Stomach (tissue), 9 donors: ENCODE measurements around the gene PDPK1. TPM values are rescaled to one million over a fixed set of nuclear protein-coding genes. Genes with fewer than 3 reads are reported as not detected.
A peak's percentile ranks its signal among the peaks of the same experiment; 100 is the strongest.
"Not testable (repeated sequence)": the region's sequence is repeated elsewhere in the genome, so short reads cannot be mapped to it uniquely, and the experiment has no call there.

Source experiments
- DNase-seq, 2 donors: peaks; one replicate each; pipeline versions ENCODE4 v3.0.0 to v3.0.0-alpha.2; 2013 to 2019
- H3K27ac ChIP-seq, 5 donors: fragments of 200-600 bp in 4 of 5; sonication (generic) in 4 of 5; one replicate each; pipeline ENCODE4 v1.5.1; 2013 to 2019; ENCODE audit warnings: mild to moderate bottlenecking in 1 of 5, moderate library complexity in 1 of 5
- H3K27me3 ChIP-seq, 3 donors: fragments of 200-600 bp; sonication (generic); one replicate each; pipeline ENCODE4 v1.5.1; 2017 to 2019; ENCODE audit warnings: mixed run types in 1 of 3
- H3K36me3 ChIP-seq, 4 donors: fragments of 200-600 bp; sonication (generic); 1 replicate in 3 of 4; 2 replicates in 1 of 4; pipeline ENCODE4 v1.5.1; 2016 to 2019
- H3K4me1 ChIP-seq, 4 donors: fragments of 200-600 bp; sonication (generic); one replicate each; pipeline ENCODE4 v1.5.1; 2016 to 2019
- H3K4me3 ChIP-seq, 4 donors: fragments of 200-600 bp; sonication (generic) in 3 of 4; one replicate each; pipeline ENCODE4 v1.5.1; 2016 to 2019; ENCODE audit warnings: mild to moderate bottlenecking in 1 of 4
- H3K9me3 ChIP-seq, 4 donors: fragments of 200-600 bp; sonication (generic); one replicate each; pipeline ENCODE4 v1.5.1; 2016 to 2019
- CTCF ChIP-seq, 7 experiments: fragments of 450-650 bp in 4 of 7; fragments of 200-600 bp in 3 of 7; sonication (generic) in 3 of 7; IDR thresholded peaks; one replicate each; pipeline ENCODE4 v1.5.1; 2016 to 2019; ENCODE audit warnings: antibody characterized with exemption in 7 of 7, control low read depth in 2 of 7, mild to moderate bottlenecking in 1 of 7
- WGBS, 5 donors: extraction: QIAGEN DNeasy Blood & Tissue Kit in 3 of 5; methylation state at CpG; one replicate each; pipeline versions ENCODE4 v1.1.5 to v1.1.7; 2013 to 2018; 5-methylcytosine and 5-hydroxymethylcytosine counted together
- intact Hi-C: fragments of 100-400 bp; cut with DNase I; formaldehyde crosslinking; loops from one replicate; pipeline ENCODE4 v1.15.1; 2023; ENCODE audit warnings: low total_unique reads
- polyA plus RNA-seq, 3 donors: library from polyadenylated mRNA; stranded (reverse); fragments of 200-250 nt; gene quantifications; one replicate each; pipeline ENCODE4 v1.2.3, GENCODE V29; 2013
- total RNA-seq, 5 donors: library from RNA; depleted of rRNA; stranded (reverse); fragments of >200 nt; gene quantifications; one replicate each; pipeline versions ENCODE4 v1.1.0 to v1.2.3, GENCODE V29; 2014 to 2016
- donor health status: healthy with polysubstance abuse.
- donor health status: Bipolar disorder and iron deficiency.
- donor health status: healthy.

The PDPK1 gene
- total and polyA plus RNA-seq, 8 donors: 7.0 to 86.9 (median 23.6) TPM

GRCh38 chr16:2539845-2540458 is 2.1 kb downstream of the PDPK1 start:
- intact Hi-C loops: loop anchor here (10.0 kb wide), 1 partner anchor 55 kb away; no protein-coding TSS in a partner anchor
- DNase-seq: peak in 1 of 2 donors; percentile 30
- Histone ChIP-seq H3K4me3 (peak overlapping the region in 2 of 4 donors; percentile 62 to 65), H3K27ac (peak overlapping the region in 2 of 5 donors; percentile 17 to 20), H3K4me1 (peaks cover 35 to 62% (median 48%) of the 10 kb centered on the region in 4 donors)
- TF ChIP-seq CTCF (IDR thresholded peaks at IDR 0.05): peak in 2 of 7 experiments; percentile 8 to 27
- not testable (repeated sequence) for H3K9me3 ChIP-seq, H3K36me3 ChIP-seq, H3K27me3 ChIP-seq
- 45 to 53% (median 46%) methylated on average over 14 of the region's 14 CpGs for WGBS, 5 donors

GRCh38 chr16:2540912-2541311 is 3.1 kb downstream of the PDPK1 start:
- H3K27me3 ChIP-seq, intact Hi-C loops, H3K36me3 ChIP-seq, DNase-seq, H3K4me3 ChIP-seq, H3K9me3 ChIP-seq: not testable (repeated sequence)
- Histone ChIP-seq H3K4me1 (peaks cover 35 to 63% (median 50%) of the 10 kb centered on the region in 4 donors), H3K27ac (peak overlapping the region in 1 of 5 donors; percentile 17)
- 52 to 100% (median 67%) methylated on average over 1 to 4 of the region's 4 CpGs for WGBS, 5 donors

- DNase-seq: peak in 1 of 2 donors; percentile 12
- H3K27ac ChIP-seq, H3K9me3 ChIP-seq, H3K36me3 ChIP-seq, H3K4me3 ChIP-seq, intact Hi-C loops, H3K27me3 ChIP-seq: not testable (repeated sequence)
- WGBS, 5 donors: 26 to 40% (median 38%) methylated on average over 4 to 6 of the region's 6 CpGs
- peaks cover 39 to 67% (median 51%) of the 10 kb centered on the region in 4 donors for H3K4me1 ChIP-seq
Observed at GRCh38 chr16:2541409-2541808, 3.6 kb downstream of the PDPK1 start.

GRCh38 chr16:2543771-2544170 is 6.0 kb downstream of the PDPK1 start:
- H3K4me3 ChIP-seq, H3K27me3 ChIP-seq, H3K9me3 ChIP-seq, DNase-seq, intact Hi-C loops, H3K36me3 ChIP-seq, H3K27ac ChIP-seq: not testable (repeated sequence)
- WGBS, 5 donors: 84 to 92% (median 89%) methylated on average over 14 of the region's 14 CpGs
- H3K4me1 ChIP-seq: peaks cover 27 to 58% (median 42%) of the 10 kb centered on the region in 4 donors

GRCh38 chr16:2550283-2550878 is 12.6 kb downstream of the PDPK1 start:
- H3K4me1 ChIP-seq: peaks cover 6 to 21% (median 12%) of the 10 kb centered on the region in 4 donors
- H3K27me3 ChIP-seq, intact Hi-C loops, H3K9me3 ChIP-seq, DNase-seq, H3K36me3 ChIP-seq, H3K4me3 ChIP-seq, H3K27ac ChIP-seq: not testable (repeated sequence)
- 71% methylated on average over 1 of the region's 14 CpGs; no CpG with 5 or more reads in 4 of the 5 donors for WGBS, 5 donors

GRCh38 chr16:2551420-2551889 is 13.6 kb downstream of the PDPK1 start:
- intact Hi-C loops, H3K27me3 ChIP-seq, H3K27ac ChIP-seq, H3K36me3 ChIP-seq, H3K9me3 ChIP-seq, H3K4me3 ChIP-seq: not testable (repeated sequence)
- DNase-seq: peak in 1 of 2 donors; percentile 29
- H3K4me1 ChIP-seq: peaks cover 1 to 10% (median 8%) of the 10 kb centered on the region in 4 donors
- 47 to 50% (median 49%) methylated on average over 11 to 16 of the region's 17 CpGs for WGBS, 5 donors

- H3K4me3 ChIP-seq, intact Hi-C loops, H3K4me1 ChIP-seq, H3K27ac ChIP-seq, H3K27me3 ChIP-seq, DNase-seq, H3K36me3 ChIP-seq, H3K9me3 ChIP-seq: not testable (repeated sequence)
- WGBS, 5 donors: no CpG with 5 or more reads among the region's 13 CpGs
Observed at GRCh38 chr16:2554709-2555425, 17.0 kb downstream of the PDPK1 start.

- H3K4me3 ChIP-seq, H3K9me3 ChIP-seq, H3K27ac ChIP-seq, H3K27me3 ChIP-seq, H3K36me3 ChIP-seq, H3K4me1 ChIP-seq, DNase-seq, intact Hi-C loops: not testable (repeated sequence)
- 84 to 90% (median 85%) methylated on average over 5 to 6 of the region's 15 CpGs; no CpG with 5 or more reads in 2 of the 5 donors for WGBS, 5 donors
Observed at GRCh38 chr16:2557150-2557549, 19.3 kb downstream of the PDPK1 start.

- H3K4me1 ChIP-seq, DNase-seq, H3K4me3 ChIP-seq, H3K36me3 ChIP-seq, H3K27me3 ChIP-seq, H3K9me3 ChIP-seq, intact Hi-C loops, H3K27ac ChIP-seq: not testable (repeated sequence)
- 63 to 88% (median 83%) methylated on average over 6 to 9 of the region's 17 CpGs for WGBS, 5 donors
Observed at GRCh38 chr16:2560131-2560797, 22.4 kb downstream of the PDPK1 start.
